OCI-LY1 (cell line): ENCODE measurements around the gene PADI6.

Experiments
- EZH2 ChIP-seq: fragments of 200-600 bp; sonication (generic), shearing (Covaris generic); IDR thresholded peaks from 2 replicates; pipeline ENCODE4 v1.8.0; 2017; ENCODE audit warnings: borderline replicate concordance, mixed run types, mild to moderate bottlenecking, antibody characterized with exemption, low read length, moderate library complexity, mixed read lengths
- TF ChIP-seq, protein P1 (sequence below): fragments of 200-600 bp; sonication (generic), shearing (Covaris generic); IDR thresholded peaks from 2 replicates; pipeline ENCODE4 v1.5.1; 2017; ENCODE audit warnings: mild to moderate bottlenecking, antibody characterized with exemption, low read length, moderate library complexity, mixed read lengths

DNA sequence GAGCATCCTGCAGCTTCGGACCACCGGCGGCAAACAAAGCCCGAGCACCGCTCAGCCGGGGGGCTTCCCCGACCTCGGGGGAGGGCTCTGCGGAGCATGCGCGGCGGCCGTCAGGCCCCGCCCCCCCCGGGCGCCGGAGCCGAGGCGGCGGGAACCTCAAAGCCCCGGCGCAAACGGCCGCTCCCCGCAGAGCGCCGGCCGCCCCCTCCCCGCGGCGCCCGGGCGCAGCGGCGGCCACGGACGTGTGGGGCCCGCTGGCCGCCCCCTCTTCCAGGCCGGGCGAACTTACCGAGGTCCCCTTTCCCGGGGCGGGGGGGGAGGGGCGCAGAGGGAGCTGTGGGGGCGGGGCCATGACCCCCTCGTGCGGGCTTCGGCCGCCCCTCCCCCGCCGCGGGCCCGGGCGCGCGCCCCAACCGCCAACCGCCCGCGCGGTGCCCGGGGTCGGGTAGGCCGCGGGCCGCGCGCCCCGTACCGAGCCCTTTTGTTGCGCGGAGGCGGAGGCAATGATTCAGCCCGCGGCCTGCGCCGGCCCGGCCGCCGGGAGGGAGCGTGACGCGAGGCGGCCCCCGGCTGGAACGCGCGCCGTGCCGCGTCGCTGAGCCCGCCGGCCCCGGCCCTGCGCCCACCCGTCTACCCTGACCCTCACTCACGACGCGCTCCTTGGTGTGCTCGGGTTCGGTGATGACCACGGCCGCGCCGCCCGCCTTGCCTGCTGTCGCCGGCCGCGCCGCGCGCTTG is 65.8 kb downstream of the PADI6 start:
- TF ChIP-seq, protein P1, sequence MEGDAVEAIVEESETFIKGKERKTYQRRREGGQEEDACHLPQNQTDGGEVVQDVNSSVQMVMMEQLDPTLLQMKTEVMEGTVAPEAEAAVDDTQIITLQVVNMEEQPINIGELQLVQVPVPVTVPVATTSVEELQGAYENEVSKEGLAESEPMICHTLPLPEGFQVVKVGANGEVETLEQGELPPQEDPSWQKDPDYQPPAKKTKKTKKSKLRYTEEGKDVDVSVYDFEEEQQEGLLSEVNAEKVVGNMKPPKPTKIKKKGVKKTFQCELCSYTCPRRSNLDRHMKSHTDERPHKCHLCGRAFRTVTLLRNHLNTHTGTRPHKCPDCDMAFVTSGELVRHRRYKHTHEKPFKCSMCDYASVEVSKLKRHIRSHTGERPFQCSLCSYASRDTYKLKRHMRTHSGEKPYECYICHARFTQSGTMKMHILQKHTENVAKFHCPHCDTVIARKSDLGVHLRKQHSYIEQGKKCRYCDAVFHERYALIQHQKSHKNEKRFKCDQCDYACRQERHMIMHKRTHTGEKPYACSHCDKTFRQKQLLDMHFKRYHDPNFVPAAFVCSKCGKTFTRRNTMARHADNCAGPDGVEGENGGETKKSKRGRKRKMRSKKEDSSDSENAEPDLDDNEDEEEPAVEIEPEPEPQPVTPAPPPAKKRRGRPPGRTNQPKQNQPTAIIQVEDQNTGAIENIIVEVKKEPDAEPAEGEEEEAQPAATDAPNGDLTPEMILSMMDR: no peak
- TF ChIP-seq EZH2: no peak
